IMR-90 (cell line): ENCODE results near the gene NPSR1. TPM values are rescaled to one million over a fixed set of nuclear protein-coding genes. Genes with fewer than 3 reads are reported as not detected.
"Not testable (repeated sequence)": the region's sequence is repeated elsewhere in the genome, so short reads cannot be mapped to it uniquely, and the experiment has no call there.

Experiments used
- ATAC-seq: fragments of 200-7000 bp; cut with Tn5 transposase; 2 replicates; pipeline ENCODE4 v1.9.1; 2020; ENCODE audit warnings: low read depth, mild to moderate bottlenecking, moderate library complexity
- BruUV-seq: library from RNA; stranded (reverse); fragments of 400-500 nt; replicated peaks from 2 replicates; lab custom pipeline; 2021; lab: Mats Ljungman, UMichigan
- CTCF ChIA-PET: fragments of 300-600 bp; formaldehyde crosslinking; extraction: SDS; loops from one replicate; lab custom pipeline; 2021; ENCODE audit warnings: antibody characterized with exemption; lab: Yijun Ruan, JAX
- POLR2A ChIA-PET: fragments of 300-600 bp; sonication (Branson Sonifier 250); formaldehyde crosslinking; loops from one replicate; lab custom pipeline; 2022; ENCODE audit warnings: antibody characterized with exemption; ENCODE audit not compliant: unreplicated experiment; lab: Charles Lee
- DNase-seq: peaks from one replicate; pipeline ENCODE4 v3.0.0; 2013
- H2AFZ ChIP-seq: replicated peaks from 2 replicates; pipeline ENCODE3; 2013; ENCODE audit warnings: low read length, mild to moderate bottlenecking; ENCODE audit not compliant: poor library complexity
- H2AK5ac ChIP-seq: 2 replicates; pipeline ENCODE4 v1.6.1; 2013; ENCODE audit warnings: low read depth, low read length, inconsistent platforms
- H2AK9ac ChIP-seq: replicated peaks from 2 replicates; pipeline ENCODE3; 2013; ENCODE audit warnings: mild to moderate bottlenecking, low read depth, low read length, moderate library complexity; ENCODE audit not compliant: poor library complexity
- H2BK120ac ChIP-seq: 2 replicates; pipeline ENCODE4 v1.6.1; 2013; ENCODE audit warnings: low read depth, low read length, inconsistent platforms
- H2BK15ac ChIP-seq: 3 replicates; pipeline ENCODE4 v1.6.1; 2013; ENCODE audit warnings: low read depth, low read length, inconsistent platforms
- H2BK20ac ChIP-seq: 2 replicates; pipeline ENCODE4 v1.6.1; 2013; ENCODE audit warnings: low read depth, mild to moderate bottlenecking, inconsistent platforms, low read length, moderate library complexity
- H2BK5ac ChIP-seq: 2 replicates; pipeline ENCODE4 v1.6.1; 2013; ENCODE audit warnings: mild to moderate bottlenecking, low read depth, low read length, inconsistent platforms; ENCODE audit not compliant: poor library complexity, severe bottlenecking
- H3K14ac ChIP-seq: replicated peaks from 2 replicates; pipeline ENCODE4 v1.6.1; 2013; ENCODE audit warnings: low read depth, low read length, inconsistent platforms
- H3K18ac ChIP-seq: 2 replicates; pipeline ENCODE4 v1.6.1; 2013; ENCODE audit warnings: low read depth, low read length, control low read depth
- H3K23ac ChIP-seq: 2 replicates; pipeline ENCODE4 v1.6.1; 2013; ENCODE audit warnings: low read depth, low read length, inconsistent platforms
- H3K27ac ChIP-seq: 2 replicates; pipeline ENCODE4 v1.5.1; 2013; ENCODE audit warnings: mild to moderate bottlenecking, control low read depth, low read length; ENCODE audit not compliant: insufficient read depth
- H3K27me3 ChIP-seq: 2 replicates; pipeline ENCODE4 v1.6.1; 2013; ENCODE audit warnings: low read length; ENCODE audit not compliant: control insufficient read depth, insufficient read depth
- H3K36me3 ChIP-seq: 2 replicates; pipeline ENCODE4 v1.6.1; 2013; ENCODE audit warnings: low read length, mixed read lengths; ENCODE audit not compliant: control insufficient read depth, insufficient read depth
- H3K4ac ChIP-seq: 2 replicates; pipeline ENCODE4 v1.6.1; 2013; ENCODE audit warnings: low read depth, low read length, inconsistent platforms
- H3K4me1 ChIP-seq: 2 replicates; pipeline ENCODE4 v1.6.1; 2013; ENCODE audit warnings: low read length, mixed read lengths; ENCODE audit not compliant: control insufficient read depth, insufficient read depth
- H3K4me2 ChIP-seq: 2 replicates; pipeline ENCODE4 v1.6.1; 2013; ENCODE audit warnings: low read depth, mild to moderate bottlenecking, control low read depth, low read length, moderate library complexity
- H3K4me3 ChIP-seq: 2 replicates; pipeline ENCODE4 v1.5.1; 2013; ENCODE audit warnings: low read depth, mild to moderate bottlenecking, control low read depth, low read length, moderate library complexity; ENCODE audit not compliant: insufficient read depth
- H3K56ac ChIP-seq: 2 replicates; pipeline ENCODE4 v1.6.1; 2013; ENCODE audit warnings: low read length, inconsistent platforms; ENCODE audit not compliant: insufficient read depth; ENCODE audit errors: extremely low read depth
- H3K79me1 ChIP-seq, 2 experiments: 2 replicates each; pipeline ENCODE4 v1.6.1; 2013; ENCODE audit warnings: low read length in 2 of 2, inconsistent platforms in 1 of 2, low read depth in 1 of 2
- H3K9ac ChIP-seq: 2 replicates; pipeline ENCODE4 v1.6.1; 2013; ENCODE audit warnings: low read depth, low read length, control low read depth
- H3K9me1 ChIP-seq: 2 replicates; pipeline ENCODE4 v1.6.1; 2013; ENCODE audit warnings: low read length, inconsistent platforms; ENCODE audit not compliant: insufficient read depth
- H3K9me3 ChIP-seq: 2 replicates; pipeline ENCODE4 v1.6.1; 2013; ENCODE audit warnings: low read length; ENCODE audit not compliant: control insufficient read depth, insufficient read depth
- H4K20me1 ChIP-seq: 2 replicates; pipeline ENCODE4 v1.6.1; 2013; ENCODE audit warnings: low read length, inconsistent platforms; ENCODE audit not compliant: insufficient read depth
- H4K5ac ChIP-seq: 2 replicates; pipeline ENCODE4 v1.6.1; 2013; ENCODE audit warnings: mild to moderate bottlenecking, low read depth, low read length, control low read depth
- H4K8ac ChIP-seq, 2 experiments: 2 replicates each; pipeline ENCODE4 v1.6.1; 2013; ENCODE audit warnings: low read depth in 2 of 2, low read length in 2 of 2, control low read depth in 1 of 2, inconsistent platforms in 1 of 2
- H4K91ac ChIP-seq: 2 replicates; pipeline ENCODE4 v1.6.1; 2013; ENCODE audit warnings: low read depth, low read length, inconsistent platforms; ENCODE audit not compliant: insufficient read depth
- WGBS, 2 experiments: methylation state at CpG; one replicate each; pipeline versions ENCODE4 v1.1.5 to v1.1.7; 2013; ENCODE audit warnings: missing lambda C conversion rate in 2 of 2; ENCODE audit not compliant: insufficient read length in 1 of 2; ENCODE audit errors: extremely low coverage in 2 of 2; 5-methylcytosine and 5-hydroxymethylcytosine counted together
- dilution Hi-C: fragments of 300-500 bp; cut with HindIII; formaldehyde crosslinking; loops from one replicate; pipeline ENCODE4 v1.14.3; 2018; ENCODE audit warnings: low sequenced_read_pairs; ENCODE audit not compliant: unreplicated experiment
- in situ Hi-C: fragments of 300-500 bp; cut with MboI; formaldehyde crosslinking; loops from 3 replicates; pipeline ENCODE4 v1.14.3; 2019; ENCODE audit warnings: low sequenced_read_pairs, inconsistent platforms, mixed read lengths
- intact Hi-C: fragments of 100-400 bp; cut with micrococcal nuclease; formaldehyde crosslinking; loops from 2 replicates; pipeline ENCODE4 v1.10.0; 2022
- polyA plus RNA-seq, 3 experiments: library from polyadenylated mRNA; depleted of rRNA; stranded (reverse); fragments of >200 nt; gene quantifications; 2 replicates each; pipeline ENCODE4 v1.2.3, GENCODE V29; 2012; ENCODE audit warnings: low replicate concordance in 1 of 3
- total RNA-seq: library from RNA; depleted of rRNA; stranded (reverse); fragments of >200 nt; gene quantifications from 2 replicates; pipeline ENCODE4 v1.2.3, GENCODE V29; 2012

The NPSR1 gene
- total and polyA plus RNA-seq, 2 of the 4 experiments (the other 2 are of a cell fraction) = not detected

GRCh38 chr7:34814203-34814842, 156.3 kb downstream of the NPSR1 start:
- H3K56ac ChIP-seq, H2AFZ ChIP-seq, H4K5ac ChIP-seq, CTCF ChIA-PET, H3K4me2 ChIP-seq, H2AK9ac ChIP-seq, H3K27me3 ChIP-seq, H2BK120ac ChIP-seq, in situ Hi-C loops, H3K4me3 ChIP-seq, H3K14ac ChIP-seq, dilution Hi-C loops, H2BK20ac ChIP-seq, H3K27ac ChIP-seq, H2BK15ac ChIP-seq, H3K9me3 ChIP-seq, H3K4me1 ChIP-seq, H3K18ac ChIP-seq, H4K20me1 ChIP-seq, H2BK5ac ChIP-seq, BruUV-seq, H3K79me1 ChIP-seq, DNase-seq, intact Hi-C loops, H3K23ac ChIP-seq, H4K8ac ChIP-seq, H3K4ac ChIP-seq, POLR2A ChIA-PET, ATAC-seq, H4K91ac ChIP-seq, H3K36me3 ChIP-seq, H3K9me1 ChIP-seq, H3K9ac ChIP-seq, H2AK5ac ChIP-seq: not testable (repeated sequence)
- 44% methylated on average over 3 of the region's 7 CpGs; no CpG with 5 or more reads in 1 of the 2 experiments for WGBS, 2 experiments
